ENCODE measurements around the gene PDGFD. TPM values are rescaled to one million over a fixed set of nuclear protein-coding genes. Genes with fewer than 3 reads are reported as not detected.

The PDGFD gene
- total RNA-seq, 1 experiment from 2014 or later, result 2.6 TPM

- Mint-ChIP-seq H3K27ac (no peak overlapping the region), H3K4me3 (no peak overlapping the region), H3K27me3 (ENCODE audit: low read depth) (no peaks in the 10 kb centered on the region), H3K36me3 (peaks cover 6% of the 10 kb centered on the region), H3K9me3 (peaks cover 7% of the 10 kb centered on the region), H3K4me1 (peaks cover 7% of the 10 kb centered on the region; the same call in 1 of the 2 replicates)
- TF ChIP-seq ARID4B (CRISPR knock-in tag; IDR thresholded peaks at IDR 0.05; ENCODE audit: borderline replicate concordance) (no peak), ZNF512 (CRISPR knock-in tag; IDR thresholded peaks at IDR 0.05; ENCODE audit: borderline replicate concordance) (no peak), IRF1 (CRISPR knock-in tag; IDR thresholded peaks at IDR 0.05) (no peak), CBFB (CRISPR knock-in tag; IDR thresholded peaks at IDR 0.05; ENCODE audit: low read depth) (no peak), JUN (CRISPR knock-in tag; IDR thresholded peaks at IDR 0.05) (no peak), TCF7 (CRISPR knock-in tag; IDR thresholded peaks at IDR 0.05; ENCODE audit: low read depth) (no peak), SMAD4 (CRISPR knock-in tag; IDR thresholded peaks at IDR 0.05) (no peak)
- CTCF ChIA-PET, result interaction anchor here (1.5 kb wide), 1 partner anchor 27 kb away, joined by 4 read pairs; the partner anchor contains the start of gene PDGFD
- POLR2A ChIA-PET, result no interaction called here
- ATAC-seq (no peak), DNase-seq (ENCODE audit: low spot score) (no peak)
These were observed 27.2 kb upstream of the PDGFD start for GRCh38 chr11:104191124-104191523.

GRCh38 chr11:104183593-104183992 lies 19.6 kb upstream of the PDGFD start:
- H3K27ac Mint-ChIP-seq, result no peak overlapping the region
- H3K36me3 Mint-ChIP-seq, result no peaks in the 10 kb centered on the region
- DNase-seq (ENCODE audit: low spot score) (no peak), ATAC-seq (no peak)
- ChIA-PET POLR2A (no interaction called here), CTCF (no interaction called here)
- TF ChIP-seq ZNF532 (CRISPR knock-in tag; IDR thresholded peaks at IDR 0.05; ENCODE audit: borderline replicate concordance), result no peak
- no peak for TF ChIP-seq AFF4 (CRISPR knock-in tag; IDR thresholded peaks at IDR 0.05; ENCODE audit: borderline replicate concordance)
- no peak for TF ChIP-seq HMGA2 (CRISPR knock-in tag; IDR thresholded peaks at IDR 0.05)
- no peak for TF ChIP-seq ZNF423 (CRISPR knock-in tag; IDR thresholded peaks at IDR 0.05)
- TF ChIP-seq ZNF121 (CRISPR knock-in tag; IDR thresholded peaks at IDR 0.05), result no peak
- H3K9me3 Mint-ChIP-seq, result no peaks in the 10 kb centered on the region
- H3K4me3 Mint-ChIP-seq, result no peak overlapping the region
- peaks cover 7% of the 10 kb centered on the region; the same call in 1 of the 2 replicates for H3K4me1 Mint-ChIP-seq
- no peaks in the 10 kb centered on the region for H3K27me3 Mint-ChIP-seq (ENCODE audit: low read depth)

Data from WTC11 (cell line).